Pancreas (tissue), 10 donors: ENCODE measurements around the gene ME3. TPM values are rescaled to one million over a fixed set of nuclear protein-coding genes. Genes with fewer than 3 reads are reported as not detected.

Experiments
- ATAC-seq, 4 donors: fragments of 200-7000 bp; cut with Tn5 transposase; one replicate each; pipeline versions ENCODE4 v1.8.0 to v1.9.1; 2020; ENCODE audit warnings: mild to moderate bottlenecking in 4 of 4, moderate library complexity in 4 of 4
- DNase-seq, 6 donors: peaks; one replicate each; pipeline ENCODE4 v3.0.0-alpha.2; 2020
- FAIRE-seq: peaks from 2 replicates; lab custom pipeline; 2012; peaks lifted over from hg19 to GRCh38; lab: Jason Lieb, UNC
- H3K27ac ChIP-seq, 4 donors: fragments of 200-600 bp; sonication (generic); 1 replicate in 3 of 4; 2 replicates in 1 of 4; pipeline versions ENCODE4 v1.5.0 to v1.8.0; 2020
- H3K27me3 ChIP-seq, 4 donors: fragments of 200-600 bp; one replicate each; pipeline ENCODE4 v1.8.0; 2021
- H3K36me3 ChIP-seq, 3 donors: fragments of 200-600 bp; sonication (generic) in 1 of 3; one replicate each; pipeline versions ENCODE4 v1.5.0 to v1.8.0; 2020 to 2021
- H3K4me1 ChIP-seq, 3 donors: fragments of 200-600 bp; one replicate each; pipeline ENCODE4 v1.8.0; 2021
- H3K4me3 ChIP-seq, 4 donors: fragments of 200-600 bp; sonication (generic) in 2 of 4; one replicate each; pipeline versions ENCODE4 v1.5.0 to v1.8.0; 2020 to 2021
- H3K9me3 ChIP-seq, 4 donors: fragments of 200-600 bp; one replicate each; pipeline ENCODE4 v1.8.0; 2021
- WGBS, 2 donors: extraction: QIAGEN DNeasy Blood & Tissue Kit; methylation state at CpG; one replicate each; pipeline ENCODE4 v1.1.7; 2013; 5-methylcytosine and 5-hydroxymethylcytosine counted together
- intact Hi-C, 3 donors: fragments of 100-400 bp; cut with DNase I; formaldehyde crosslinking; loops; one replicate each; pipeline versions ENCODE4 v1.11.1 to v1.14.2; 2022
- polyA plus RNA-seq, 2 donors: library from polyadenylated mRNA; stranded (reverse); fragments of 200-250 nt; gene quantifications; one replicate each; pipeline ENCODE4 v1.2.3, GENCODE V29; 2013
- total RNA-seq, 6 donors: library from RNA; stranded (reverse); fragmentation: NEBNext Ultra II Directional in 4 of 6; extraction: Animal tissue kit (Norgen Biotek cat#: 25700) in 4 of 6; gene quantifications; one replicate each; pipeline versions ENCODE4 v1.2.1 to v1.2.4, GENCODE V29; 2021 to 2023
- TF ChIP-seq, protein P1 (sequence below), 4 donors: fragments of 200-600 bp; sonication (generic) in 3 of 4; IDR thresholded peaks; one replicate each; pipeline versions ENCODE4 v1.5.0 to v1.8.0; 2021; ENCODE audit warnings: antibody characterized with exemption in 4 of 4
- donor health status: healthy with polysubstance abuse.
- donor health status: DM: no; HTN: no; CAD: no; lungs with moderate emphysema.
- donor health status: DM: no; HTN: no; CAD: no.
- donor health status: control.
- donor health status: control.
- donor health status: Bipolar disorder and iron deficiency.
- donor health status: DM: yes; HTN: yes; CAD: no.
- donor health status: DM: no; HTN: no; CAD: no.
- donor health status: DM: no; HTN: no; CAD: no.
- donor health status: DM: yes; HTN: yes; CAD: no.

Gene ME3
- total and polyA plus RNA-seq, 8 donors: 6.5 to 38.8 (median 13.2) TPM

DNA sequence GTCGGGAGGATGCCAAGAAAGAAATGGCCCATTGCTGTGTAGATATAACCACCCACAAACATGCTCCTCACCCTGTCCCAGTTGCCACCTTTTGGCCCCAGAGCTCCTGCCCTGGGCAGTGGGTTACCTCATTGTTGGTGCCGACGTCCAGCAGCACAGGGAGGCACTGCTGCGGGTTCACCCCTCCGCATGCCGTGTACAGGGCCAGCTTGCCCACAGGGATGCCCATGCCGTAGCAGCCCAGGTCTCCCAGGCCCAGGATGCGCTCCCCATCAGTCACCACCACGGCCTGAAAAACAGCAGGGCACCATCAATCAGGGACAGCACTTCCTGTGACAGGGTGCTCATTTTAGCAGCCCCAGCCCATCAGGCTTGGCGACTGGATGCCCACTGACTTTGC lies 174.6 kb downstream of the ME3 start:
- FAIRE-seq: no peak
- TF ChIP-seq, protein P1, sequence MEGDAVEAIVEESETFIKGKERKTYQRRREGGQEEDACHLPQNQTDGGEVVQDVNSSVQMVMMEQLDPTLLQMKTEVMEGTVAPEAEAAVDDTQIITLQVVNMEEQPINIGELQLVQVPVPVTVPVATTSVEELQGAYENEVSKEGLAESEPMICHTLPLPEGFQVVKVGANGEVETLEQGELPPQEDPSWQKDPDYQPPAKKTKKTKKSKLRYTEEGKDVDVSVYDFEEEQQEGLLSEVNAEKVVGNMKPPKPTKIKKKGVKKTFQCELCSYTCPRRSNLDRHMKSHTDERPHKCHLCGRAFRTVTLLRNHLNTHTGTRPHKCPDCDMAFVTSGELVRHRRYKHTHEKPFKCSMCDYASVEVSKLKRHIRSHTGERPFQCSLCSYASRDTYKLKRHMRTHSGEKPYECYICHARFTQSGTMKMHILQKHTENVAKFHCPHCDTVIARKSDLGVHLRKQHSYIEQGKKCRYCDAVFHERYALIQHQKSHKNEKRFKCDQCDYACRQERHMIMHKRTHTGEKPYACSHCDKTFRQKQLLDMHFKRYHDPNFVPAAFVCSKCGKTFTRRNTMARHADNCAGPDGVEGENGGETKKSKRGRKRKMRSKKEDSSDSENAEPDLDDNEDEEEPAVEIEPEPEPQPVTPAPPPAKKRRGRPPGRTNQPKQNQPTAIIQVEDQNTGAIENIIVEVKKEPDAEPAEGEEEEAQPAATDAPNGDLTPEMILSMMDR (IDR thresholded peaks at IDR 0.05): no peak
- WGBS, 2 donors: 95 to 98% methylated on average over 10 of the region's 10 CpGs
- H3K27ac ChIP-seq: no peak overlapping the region
- DNase-seq: no peak
- no peaks in the 10 kb centered on the region for H3K27me3 ChIP-seq
- H3K9me3 ChIP-seq: no peaks in the 10 kb centered on the region
- no peaks in the 10 kb centered on the region for H3K36me3 ChIP-seq
- intact Hi-C loops: no loop called here
- no peak overlapping the region for H3K4me3 ChIP-seq
- ATAC-seq: no peak
- peaks cover 0 to 9% (median 3%) of the 10 kb centered on the region in 3 donors for H3K4me1 ChIP-seq

DNA sequence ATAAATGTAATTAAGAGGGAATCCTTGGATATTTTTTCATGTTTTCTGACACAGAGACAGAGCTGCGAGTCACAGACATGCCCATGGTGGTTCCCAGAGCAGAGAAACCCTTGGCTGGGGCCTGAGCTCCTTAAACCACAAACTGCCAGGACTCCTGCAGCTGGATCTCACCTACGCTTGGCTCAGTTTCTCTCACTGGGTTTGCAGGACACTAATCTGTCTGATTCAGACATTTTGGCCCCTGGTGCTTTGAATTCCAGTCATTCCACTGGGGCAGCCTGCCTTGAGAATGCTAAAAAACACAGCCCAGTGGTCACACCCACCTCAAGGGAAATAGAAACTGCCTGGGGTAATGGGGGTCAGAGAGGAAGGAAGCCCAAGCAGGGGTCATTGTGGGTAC lies 175.1 kb downstream of the ME3 start:
- Histone ChIP-seq H3K36me3 (no peaks in the 10 kb centered on the region), H3K27ac (no peak overlapping the region), H3K9me3 (no peaks in the 10 kb centered on the region), H3K4me1 (peaks cover 0 to 9% (median 3%) of the 10 kb centered on the region in 3 donors), H3K27me3 (no peaks in the 10 kb centered on the region), H3K4me3 (no peak overlapping the region)
- TF ChIP-seq, protein P1 (IDR thresholded peaks at IDR 0.05): no peak
- DNase-seq: no peak
- intact Hi-C loops: no loop called here
- ATAC-seq: no peak
- FAIRE-seq: no peak
- WGBS, 2 donors: 96 to 99% methylated on average over 2 of the region's 2 CpGs

DNA sequence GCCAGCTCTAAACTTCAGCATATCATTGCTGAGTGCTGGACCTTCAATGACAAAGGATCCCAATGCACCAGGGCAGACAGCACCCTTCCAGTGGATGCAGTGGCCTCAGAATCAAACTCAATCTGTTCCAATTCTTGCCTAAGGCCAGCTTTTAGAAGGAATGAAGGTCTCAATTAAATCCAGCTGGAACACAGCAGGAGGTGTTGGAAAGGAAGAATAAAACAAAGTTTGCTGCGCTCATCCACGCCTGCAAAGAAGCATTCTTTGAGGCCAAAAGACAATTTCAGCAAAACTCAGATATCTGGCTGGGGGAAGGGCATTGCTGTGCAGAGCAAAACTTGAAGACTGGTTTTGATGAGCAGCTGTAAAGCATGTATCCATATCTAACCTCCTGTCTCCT lies 177.1 kb downstream of the ME3 start:
- DNase-seq (no peak), ATAC-seq (no peak), FAIRE-seq (no peak)
- Histone ChIP-seq H3K27me3 (no peaks in the 10 kb centered on the region), H3K9me3 (no peaks in the 10 kb centered on the region), H3K4me1 (peaks cover 0 to 6% (median 3%) of the 10 kb centered on the region in 3 donors), H3K36me3 (no peaks in the 10 kb centered on the region), H3K27ac (no peak overlapping the region), H3K4me3 (no peak overlapping the region)
- intact Hi-C loops: no loop called here
- 94 to 96% methylated on average over 2 of the region's 2 CpGs for WGBS, 2 donors
- TF ChIP-seq, protein P1 (IDR thresholded peaks at IDR 0.05): no peak

DNA sequence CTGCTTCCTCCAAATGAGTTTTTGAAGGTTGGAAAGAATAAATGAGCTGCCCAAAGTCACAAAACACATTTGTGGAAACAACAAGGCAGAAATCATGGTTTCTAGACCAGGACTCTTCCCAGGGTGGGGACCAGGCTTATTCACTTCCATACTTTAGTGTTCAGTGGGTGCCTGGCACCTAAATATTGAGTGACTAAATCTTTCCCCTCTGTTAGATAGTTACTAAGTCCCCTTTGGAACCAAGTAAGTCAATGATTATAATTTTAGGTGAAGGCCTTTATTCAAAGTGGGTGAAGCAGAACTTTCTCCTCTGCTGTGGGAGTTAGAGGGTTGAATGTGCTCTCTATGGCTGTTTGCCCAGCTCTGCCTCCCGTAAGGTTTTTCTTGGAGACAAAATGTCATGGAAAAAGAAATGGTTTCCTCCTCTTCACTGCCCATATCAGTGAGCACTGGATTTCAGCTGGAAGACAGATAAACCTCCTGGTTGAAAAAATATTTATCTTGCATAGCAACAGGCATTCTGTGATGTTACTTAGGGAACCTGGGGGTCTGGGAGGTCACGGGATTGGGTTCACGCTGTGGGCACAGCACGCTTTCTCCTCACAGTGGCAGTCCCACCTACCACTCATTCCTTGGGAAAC lies 179.9 kb downstream of the ME3 start:
- TF ChIP-seq, protein P1 (IDR thresholded peaks at IDR 0.05): no peak
- 90 to 93% methylated on average over 4 of the region's 4 CpGs for WGBS, 2 donors
- Histone ChIP-seq H3K27ac (no peak overlapping the region), H3K27me3 (no peaks in the 10 kb centered on the region), H3K36me3 (no peaks in the 10 kb centered on the region), H3K4me3 (no peak overlapping the region), H3K9me3 (no peaks in the 10 kb centered on the region), H3K4me1 (no peaks in the 10 kb centered on the region)
- FAIRE-seq (no peak), DNase-seq (no peak), ATAC-seq (no peak)
- intact Hi-C loops: no loop called here

DNA sequence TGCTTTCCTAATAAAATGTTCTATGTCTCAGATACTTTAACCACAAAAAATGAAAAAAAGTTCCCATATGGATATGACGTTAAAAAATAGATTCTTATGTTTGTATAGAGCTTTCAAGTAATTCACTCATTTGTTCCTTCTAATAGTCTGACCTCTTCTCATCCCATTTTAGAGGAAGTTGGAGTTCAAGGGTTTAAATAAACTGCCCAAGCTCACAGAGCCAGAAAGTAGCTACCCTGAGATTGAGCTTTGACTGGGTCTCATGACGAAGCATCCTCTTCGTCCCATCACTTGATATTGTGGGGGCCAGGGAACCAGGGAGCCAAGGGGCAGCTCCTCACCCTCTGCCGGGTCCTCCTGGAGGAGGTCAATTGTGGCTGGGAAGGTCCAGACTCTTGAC lies 181.4 kb downstream of the ME3 start:
- TF ChIP-seq, protein P1 (IDR thresholded peaks at IDR 0.05): no peak
- WGBS, 2 donors: 92 to 93% methylated on average over 4 of the region's 4 CpGs
- intact Hi-C loops: no loop called here

More for the DNA sequence above, 181.4 kb downstream of the ME3 start:
- Histone ChIP-seq H3K36me3 (no peaks in the 10 kb centered on the region), H3K4me1 (no peaks in the 10 kb centered on the region), H3K4me3 (no peak overlapping the region), H3K9me3 (no peaks in the 10 kb centered on the region), H3K27ac (no peak overlapping the region), H3K27me3 (no peaks in the 10 kb centered on the region)
- ATAC-seq (no peak), FAIRE-seq (no peak), DNase-seq (no peak)
